Astrocyte (in vitro differentiated cells and primary cell): ENCODE results near the gene EIF4G2. TPM values are rescaled to one million over a fixed set of nuclear protein-coding genes. Genes with fewer than 3 reads are reported as not detected.

Experiments used
- DNase-seq: peaks from one replicate; pipeline ENCODE4 v3.0.0-alpha.2; 2010; ENCODE audit warnings: low read depth
- FAIRE-seq: peaks from 2 replicates; lab custom pipeline; 2011; peaks lifted over from hg19 to GRCh38; lab: Jason Lieb, UNC
- H2AFZ ChIP-seq: 2 replicates; pipeline ENCODE4 v1.6.0; 2012; ENCODE audit warnings: low read depth, low read length, inconsistent platforms
- H3K27ac ChIP-seq: 2 replicates; pipeline ENCODE4 v1.5.1; 2011; ENCODE audit warnings: low read depth, low read length, inconsistent platforms
- H3K27me3 ChIP-seq: 2 replicates; pipeline ENCODE4 v1.6.0; 2011; ENCODE audit warnings: low read length, inconsistent platforms; ENCODE audit not compliant: insufficient read depth
- H3K36me3 ChIP-seq: 2 replicates; pipeline ENCODE4 v1.5.1; 2011; ENCODE audit warnings: low read length, inconsistent platforms; ENCODE audit not compliant: insufficient read depth
- H3K4me1 ChIP-seq: 2 replicates; pipeline ENCODE4 v1.5.1; 2011; ENCODE audit warnings: low read length, inconsistent platforms; ENCODE audit not compliant: insufficient read depth
- H3K4me2 ChIP-seq: 2 replicates; pipeline ENCODE4 v1.6.0; 2012; ENCODE audit warnings: low read length, inconsistent platforms
- H3K4me3 ChIP-seq: 2 replicates; pipeline ENCODE4 v1.5.1; 2011; ENCODE audit warnings: low read depth, mild to moderate bottlenecking, low read length, inconsistent platforms; ENCODE audit not compliant: insufficient read depth
- H3K79me2 ChIP-seq: 2 replicates; pipeline ENCODE4 v1.6.0; 2012; ENCODE audit warnings: mild to moderate bottlenecking, low read length, inconsistent platforms; ENCODE audit not compliant: insufficient read depth
- H3K9ac ChIP-seq: 2 replicates; pipeline ENCODE4 v1.6.0; 2012; ENCODE audit warnings: mild to moderate bottlenecking, low read length, inconsistent platforms
- H3K9me3 ChIP-seq: 2 replicates; pipeline ENCODE4 v1.5.1; 2012; ENCODE audit warnings: low read depth, mild to moderate bottlenecking, low read length, inconsistent platforms; ENCODE audit not compliant: insufficient read depth
- H4K20me1 ChIP-seq: 2 replicates; pipeline ENCODE4 v1.6.0; 2012; ENCODE audit warnings: low read length, inconsistent platforms; ENCODE audit not compliant: insufficient read depth
- H3K27ac Mint-ChIP-seq: one replicate; pipeline ENCODE4 v1.8.0; 2021; ENCODE audit warnings: mild to moderate bottlenecking, mixed read lengths; ENCODE audit not compliant: unreplicated experiment
- H3K27me3 Mint-ChIP-seq: one replicate; pipeline ENCODE4 v1.8.0; 2021; ENCODE audit warnings: low read depth, mixed read lengths; ENCODE audit not compliant: unreplicated experiment
- H3K36me3 Mint-ChIP-seq: one replicate; pipeline ENCODE4 v1.8.0; 2021; ENCODE audit warnings: low read depth, mixed read lengths; ENCODE audit not compliant: unreplicated experiment
- H3K4me1 Mint-ChIP-seq: one replicate; pipeline ENCODE4 v1.8.0; 2021; ENCODE audit warnings: low read depth, mixed read lengths; ENCODE audit not compliant: unreplicated experiment
- H3K4me3 Mint-ChIP-seq: one replicate; pipeline ENCODE4 v1.8.0; 2021; ENCODE audit warnings: mild to moderate bottlenecking, moderate library complexity, mixed read lengths; ENCODE audit not compliant: unreplicated experiment
- H3K9me3 Mint-ChIP-seq: one replicate; pipeline ENCODE4 v1.8.0; 2021; ENCODE audit warnings: mild to moderate bottlenecking, mixed read lengths; ENCODE audit not compliant: unreplicated experiment
- EZH2 ChIP-seq: IDR thresholded peaks from 2 replicates; pipeline ENCODE4 v1.6.1; 2012; ENCODE audit warnings: mild to moderate bottlenecking, low read length, inconsistent platforms; ENCODE audit not compliant: insufficient read depth
- total RNA-seq: library from RNA; stranded (reverse); gene quantifications from 2 replicates; pipeline ENCODE4 v1.2.1, GENCODE V29; 2021
- TF ChIP-seq, protein P1 (sequence below): IDR thresholded peaks from 2 replicates; pipeline ENCODE4 v1.5.1; 2011; ENCODE audit warnings: low read depth, mild to moderate bottlenecking, inconsistent platforms, low read length, moderate library complexity; ENCODE audit not compliant: insufficient read depth

Gene EIF4G2
- total RNA-seq, 1 donor from 2014 or later, result 1,364 TPM

DNA sequence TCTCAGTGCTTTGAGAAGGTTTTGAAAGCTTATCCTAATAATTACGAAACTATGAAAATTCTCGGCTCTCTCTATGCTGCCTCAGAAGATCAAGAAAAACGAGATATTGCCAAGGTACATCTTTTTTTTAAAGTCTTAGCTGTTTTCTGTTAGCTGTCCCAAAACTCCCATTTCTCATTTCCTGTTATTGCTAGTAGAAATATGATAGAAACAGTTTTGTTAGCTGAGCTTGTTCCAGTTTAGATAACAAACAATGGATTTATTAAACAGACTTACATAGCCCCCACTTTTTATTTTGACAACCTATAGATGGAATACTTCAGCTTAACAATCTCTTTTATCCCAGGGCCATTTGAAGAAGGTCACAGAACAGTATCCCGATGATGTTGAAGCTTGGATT is 45.0 kb downstream of the EIF4G2 start:
- Histone ChIP-seq H3K9ac (no peak overlapping the region), H3K9me3 (no peaks in the 10 kb centered on the region), H3K79me2 (no peaks in the 10 kb centered on the region), H3K4me2 (no peak overlapping the region), H2AFZ (no peak overlapping the region), H3K27ac (no peak overlapping the region), H4K20me1 (peaks cover 8% of the 10 kb centered on the region), H3K4me1 (no peaks in the 10 kb centered on the region), H3K36me3 (peaks cover 55% of the 10 kb centered on the region), H3K27me3 (no peaks in the 10 kb centered on the region), H3K4me3 (no peak overlapping the region)
- TF ChIP-seq, protein P1, sequence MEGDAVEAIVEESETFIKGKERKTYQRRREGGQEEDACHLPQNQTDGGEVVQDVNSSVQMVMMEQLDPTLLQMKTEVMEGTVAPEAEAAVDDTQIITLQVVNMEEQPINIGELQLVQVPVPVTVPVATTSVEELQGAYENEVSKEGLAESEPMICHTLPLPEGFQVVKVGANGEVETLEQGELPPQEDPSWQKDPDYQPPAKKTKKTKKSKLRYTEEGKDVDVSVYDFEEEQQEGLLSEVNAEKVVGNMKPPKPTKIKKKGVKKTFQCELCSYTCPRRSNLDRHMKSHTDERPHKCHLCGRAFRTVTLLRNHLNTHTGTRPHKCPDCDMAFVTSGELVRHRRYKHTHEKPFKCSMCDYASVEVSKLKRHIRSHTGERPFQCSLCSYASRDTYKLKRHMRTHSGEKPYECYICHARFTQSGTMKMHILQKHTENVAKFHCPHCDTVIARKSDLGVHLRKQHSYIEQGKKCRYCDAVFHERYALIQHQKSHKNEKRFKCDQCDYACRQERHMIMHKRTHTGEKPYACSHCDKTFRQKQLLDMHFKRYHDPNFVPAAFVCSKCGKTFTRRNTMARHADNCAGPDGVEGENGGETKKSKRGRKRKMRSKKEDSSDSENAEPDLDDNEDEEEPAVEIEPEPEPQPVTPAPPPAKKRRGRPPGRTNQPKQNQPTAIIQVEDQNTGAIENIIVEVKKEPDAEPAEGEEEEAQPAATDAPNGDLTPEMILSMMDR, result no peak
- TF ChIP-seq EZH2, result no peak
- no peak for DNase-seq
- no peak overlapping the region for H3K4me3 Mint-ChIP-seq
- FAIRE-seq, result no peak
- H3K9me3 Mint-ChIP-seq, result no peaks in the 10 kb centered on the region
- H3K4me1 Mint-ChIP-seq, result peaks cover 3% of the 10 kb centered on the region
- no peaks in the 10 kb centered on the region for H3K27me3 Mint-ChIP-seq
- no peak overlapping the region for H3K27ac Mint-ChIP-seq
- H3K36me3 Mint-ChIP-seq, result peaks cover 7% of the 10 kb centered on the region

DNA sequence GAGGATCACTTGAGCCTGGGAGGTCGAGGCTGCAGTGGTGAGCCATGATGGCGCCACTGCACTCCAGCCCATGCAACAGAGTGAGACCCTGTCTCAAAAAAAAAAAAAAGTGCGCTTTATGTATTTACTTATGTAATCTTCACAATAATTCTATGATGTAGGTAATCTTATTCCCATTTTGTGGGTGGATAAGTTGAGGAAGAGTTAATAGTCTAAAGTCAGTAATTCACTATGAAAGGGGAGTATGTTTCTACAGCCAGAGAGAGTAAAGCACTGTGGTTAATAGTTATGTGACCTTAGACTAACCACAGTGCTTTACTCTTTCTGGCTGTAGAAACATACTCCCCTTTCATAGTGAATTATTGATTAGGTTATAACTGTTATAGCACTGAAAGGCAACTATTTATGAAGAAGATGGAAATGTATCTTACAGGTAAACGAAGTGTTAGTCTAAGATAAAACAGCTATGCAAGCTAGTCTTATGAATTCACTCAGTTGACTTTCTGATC is 45.8 kb downstream of the EIF4G2 start:
- Mint-ChIP-seq H3K9me3 (no peaks in the 10 kb centered on the region), H3K36me3 (peaks cover 7% of the 10 kb centered on the region), H3K27ac (no peak overlapping the region), H3K27me3 (no peaks in the 10 kb centered on the region), H3K4me1 (peaks cover 3% of the 10 kb centered on the region), H3K4me3 (no peak overlapping the region)
- H2AFZ ChIP-seq, result no peak overlapping the region
- no peak overlapping the region for H3K27ac ChIP-seq
- no peak overlapping the region for H3K4me2 ChIP-seq
- DNase-seq (no peak), FAIRE-seq (no peak)
- no peaks in the 10 kb centered on the region for H3K27me3 ChIP-seq
- H3K9me3 ChIP-seq, result no peaks in the 10 kb centered on the region
- H4K20me1 ChIP-seq, result peaks cover 10% of the 10 kb centered on the region
- no peaks in the 10 kb centered on the region for H3K79me2 ChIP-seq
- TF ChIP-seq, protein P1, result no peak
- no peak for TF ChIP-seq EZH2
- no peak overlapping the region for H3K4me3 ChIP-seq
- no peaks in the 10 kb centered on the region for H3K4me1 ChIP-seq
- H3K9ac ChIP-seq, result no peak overlapping the region
- peaks cover 63% of the 10 kb centered on the region for H3K36me3 ChIP-seq

DNA sequence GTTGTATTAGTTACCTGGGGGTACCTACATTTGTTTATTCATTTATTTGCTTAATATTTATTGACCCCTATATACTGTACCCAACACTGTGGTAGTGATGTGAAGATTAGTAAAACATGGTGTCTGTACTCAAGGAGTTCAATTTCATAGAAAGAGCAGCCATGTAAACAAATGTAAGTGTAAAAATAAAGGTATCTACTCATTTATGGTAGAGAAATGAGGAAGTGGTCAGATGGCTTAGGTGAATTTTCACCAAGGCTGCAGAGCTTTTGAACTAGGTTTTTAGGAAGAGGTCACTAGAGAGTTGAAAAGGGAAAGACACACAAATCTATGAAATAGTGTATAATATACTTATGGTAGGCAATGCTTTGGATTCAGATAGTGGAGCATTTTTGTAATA is 46.5 kb downstream of the EIF4G2 start:
- Histone ChIP-seq H3K4me1 (no peaks in the 10 kb centered on the region), H3K27ac (no peak overlapping the region), H3K36me3 (peaks cover 68% of the 10 kb centered on the region), H4K20me1 (peaks cover 12% of the 10 kb centered on the region), H3K4me2 (no peak overlapping the region), H3K4me3 (no peak overlapping the region), H3K27me3 (no peaks in the 10 kb centered on the region), H2AFZ (no peak overlapping the region), H3K9ac (no peak overlapping the region), H3K9me3 (no peaks in the 10 kb centered on the region), H3K79me2 (no peaks in the 10 kb centered on the region)
- H3K4me1 Mint-ChIP-seq, result peaks cover 3% of the 10 kb centered on the region
- no peaks in the 10 kb centered on the region for H3K9me3 Mint-ChIP-seq
- no peak for TF ChIP-seq EZH2
- TF ChIP-seq, protein P1, result no peak
- H3K27ac Mint-ChIP-seq, result no peak overlapping the region
- FAIRE-seq (no peak), DNase-seq (no peak)
- no peaks in the 10 kb centered on the region for H3K27me3 Mint-ChIP-seq
- peaks cover 7% of the 10 kb centered on the region for H3K36me3 Mint-ChIP-seq
- H3K4me3 Mint-ChIP-seq, result no peak overlapping the region
